DOHH2 (cell line): ENCODE measurements around the gene TSC22D1.

Experiments used
- H3F3A ChIP-seq: fragments of 200-600 bp; sonication (generic), shearing (Covaris generic); 2 replicates; pipeline ENCODE4 v1.6.0; 2016; ENCODE audit warnings: antibody characterized with exemption, mild to moderate bottlenecking; ENCODE audit not compliant: control insufficient read depth, insufficient read depth
- H3K27ac ChIP-seq: fragments of 200-600 bp; sonication (generic); 2 replicates; pipeline ENCODE4 v1.5.1; 2014; ENCODE audit warnings: low read depth, mild to moderate bottlenecking, low read length, moderate library complexity
- H3K27me3 ChIP-seq: fragments of 200-600 bp; sonication (generic); 2 replicates; pipeline ENCODE4 v1.6.1; 2014; ENCODE audit warnings: mild to moderate bottlenecking, low read length, mixed read lengths; ENCODE audit not compliant: control insufficient read depth
- H3K36me3 ChIP-seq: fragments of 200-600 bp; sonication (generic); 2 replicates; pipeline ENCODE4 v1.6.1; 2014; ENCODE audit warnings: mild to moderate bottlenecking, low read length, moderate library complexity, mixed read lengths; ENCODE audit not compliant: control insufficient read depth
- H3K4me1 ChIP-seq: fragments of 200-600 bp; sonication (generic); 2 replicates; pipeline ENCODE4 v1.6.1; 2014; ENCODE audit warnings: mild to moderate bottlenecking, low read length, mixed read lengths; ENCODE audit not compliant: control insufficient read depth
- H3K4me2 ChIP-seq: fragments of 200-600 bp; sonication (generic); 2 replicates; pipeline ENCODE4 v1.6.0; 2014; ENCODE audit warnings: mild to moderate bottlenecking, low read length, moderate library complexity
- H3K4me3 ChIP-seq: fragments of 200-600 bp; sonication (generic); 2 replicates; pipeline ENCODE4 v1.5.1; 2014; ENCODE audit warnings: mild to moderate bottlenecking, low read length, mixed read lengths
- H3K79me2 ChIP-seq: fragments of 200-600 bp; sonication (generic); 2 replicates; pipeline ENCODE4 v1.6.1; 2014; ENCODE audit warnings: mild to moderate bottlenecking, low read length, mixed read lengths; ENCODE audit not compliant: control insufficient read depth
- H3K9me2 ChIP-seq: fragments of 200-600 bp; sonication (generic); replicated peaks from 2 replicates; pipeline ENCODE4 v1.6.1; 2014; ENCODE audit warnings: mild to moderate bottlenecking, low read length, mixed read lengths; ENCODE audit not compliant: control insufficient read depth
- H3K9me3 ChIP-seq: fragments of 200-600 bp; sonication (generic); 2 replicates; pipeline ENCODE4 v1.6.1; 2014; ENCODE audit warnings: antibody characterized with exemption, low read length, mixed read lengths; ENCODE audit not compliant: control insufficient read depth, insufficient read depth
- H4K20me1 ChIP-seq: fragments of 200-600 bp; sonication (generic); 2 replicates; pipeline ENCODE4 v1.6.0; 2014; ENCODE audit warnings: low read depth, mild to moderate bottlenecking, antibody characterized with exemption, low read length, moderate library complexity; ENCODE audit not compliant: control insufficient read depth, insufficient read depth
- CTCF ChIP-seq: fragments of 200-600 bp; sonication (generic); IDR thresholded peaks from one replicate; pipeline ENCODE4 v1.5.1; 2014; ENCODE audit warnings: antibody characterized with exemption, mild to moderate bottlenecking, low read depth, low read length; ENCODE audit not compliant: poor library complexity, severe bottlenecking
- EZH2phosphoT487 ChIP-seq: fragments of 200-600 bp; sonication (generic); IDR thresholded peaks from 2 replicates; pipeline ENCODE4 v1.6.1; 2017; ENCODE audit warnings: borderline replicate concordance, mild to moderate bottlenecking, antibody characterized with exemption, low read length, moderate library complexity, mixed read lengths

The TSC22D1 gene

GRCh38 chr13:44620057-44620456 is 43.9 kb upstream of the TSC22D1 start:
- Histone ChIP-seq H3K36me3 (no peaks in the 10 kb centered on the region), H3K27ac (no peak overlapping the region), H3K4me2 (no peak overlapping the region), H3F3A (no peaks in the 10 kb centered on the region), H3K9me2 (no peaks in the 10 kb centered on the region), H3K27me3 (0 out of 2 replicates have a peak, but pooled peaks cover 8% of the 10 kb centered on the region), H3K4me1 (no peaks in the 10 kb centered on the region), H3K4me3 (no peak overlapping the region), H3K79me2 (no peaks in the 10 kb centered on the region), H3K9me3 (no peaks in the 10 kb centered on the region), H4K20me1 (no peaks in the 10 kb centered on the region)
- no peak for TF ChIP-seq CTCF
- no peak for TF ChIP-seq EZH2phosphoT487

GRCh38 chr13:44619651-44620050 is 43.5 kb upstream of the TSC22D1 start:
- no peak overlapping the region for H3K27ac ChIP-seq
- TF ChIP-seq EZH2phosphoT487 (no peak), CTCF (no peak)
- 0 out of 2 replicates have a peak, but pooled peaks cover 8% of the 10 kb centered on the region for H3K27me3 ChIP-seq
- no peaks in the 10 kb centered on the region for H4K20me1 ChIP-seq
- no peak overlapping the region for H3K4me2 ChIP-seq
- no peaks in the 10 kb centered on the region for H3F3A ChIP-seq
- no peaks in the 10 kb centered on the region for H3K9me2 ChIP-seq
- no peaks in the 10 kb centered on the region for H3K36me3 ChIP-seq
- no peaks in the 10 kb centered on the region for H3K9me3 ChIP-seq
- H3K79me2 ChIP-seq, result no peaks in the 10 kb centered on the region
- no peak overlapping the region for H3K4me3 ChIP-seq
- no peaks in the 10 kb centered on the region for H3K4me1 ChIP-seq

DNA sequence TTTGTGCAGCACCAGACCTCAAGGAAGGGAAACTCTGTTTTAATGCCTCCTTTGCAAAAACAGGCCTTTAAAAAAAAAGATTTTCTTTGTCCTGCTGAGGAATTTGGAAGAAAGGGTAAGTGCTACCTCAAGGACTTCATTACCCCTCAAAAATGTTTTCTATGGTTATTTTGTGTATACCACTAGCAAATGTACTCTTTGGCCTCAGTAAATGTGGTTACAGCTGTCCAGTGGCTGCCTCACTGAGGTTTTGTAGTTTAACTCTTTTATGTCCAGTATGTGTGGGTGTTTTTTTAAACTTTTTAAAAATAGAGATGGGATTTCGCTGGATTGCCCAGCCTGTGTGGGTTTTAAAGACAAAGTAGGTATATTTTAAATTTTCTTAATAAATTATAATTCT is 42.2 kb upstream of the TSC22D1 start:
- Histone ChIP-seq H3K79me2 (no peaks in the 10 kb centered on the region), H4K20me1 (no peaks in the 10 kb centered on the region), H3K9me2 (no peaks in the 10 kb centered on the region), H3K4me1 (no peaks in the 10 kb centered on the region), H3K27me3 (peaks cover 8% of the 10 kb centered on the region; the same call in 1 of the 2 replicates), H3K27ac (no peak overlapping the region), H3K9me3 (no peaks in the 10 kb centered on the region), H3F3A (no peaks in the 10 kb centered on the region), H3K36me3 (no peaks in the 10 kb centered on the region), H3K4me3 (no peak overlapping the region), H3K4me2 (no peak overlapping the region)
- TF ChIP-seq CTCF (no peak), EZH2phosphoT487 (no peak)

DNA sequence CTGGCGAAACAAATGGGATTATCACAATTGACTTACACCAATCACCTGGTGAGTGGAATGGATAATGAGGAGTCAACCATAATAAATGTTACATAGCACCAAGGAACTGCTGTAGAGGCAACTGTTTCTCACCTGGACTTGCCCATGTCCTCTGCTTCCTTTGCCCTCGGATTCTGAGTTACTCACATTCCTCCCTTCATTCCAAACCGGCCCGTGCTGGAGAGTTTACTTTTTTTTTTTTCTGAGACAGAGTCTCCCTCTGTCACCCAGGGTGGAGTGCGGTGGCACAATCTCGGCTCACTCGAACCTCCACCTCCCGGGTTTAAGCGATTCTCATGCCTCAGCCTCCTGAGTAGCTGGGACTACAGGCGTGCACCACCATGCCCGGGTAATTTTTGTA is 41.5 kb upstream of the TSC22D1 start:
- Histone ChIP-seq H3K27me3 (peaks cover 8% of the 10 kb centered on the region; the same call in 1 of the 2 replicates), H4K20me1 (no peaks in the 10 kb centered on the region), H3K9me3 (no peaks in the 10 kb centered on the region), H3K36me3 (no peaks in the 10 kb centered on the region), H3K4me2 (no peak overlapping the region), H3K4me1 (no peaks in the 10 kb centered on the region), H3K27ac (no peak overlapping the region), H3F3A (no peaks in the 10 kb centered on the region), H3K9me2 (no peaks in the 10 kb centered on the region), H3K4me3 (no peak overlapping the region), H3K79me2 (no peaks in the 10 kb centered on the region)
- no peak for TF ChIP-seq EZH2phosphoT487
- TF ChIP-seq CTCF, result no peak
